Ovary (tissue), 3 donors: Measurements from ENCODE around the gene FUBP1.

Experiments used
- CTCF ChIP-seq, 3 donors: fragments of 450-650 bp in 2 of 3; fragments of 200-600 bp in 1 of 3; IDR thresholded peaks; one replicate each; pipeline versions ENCODE4 v1.5.1 to v1.8.0; 2016 to 2022; ENCODE audit warnings: antibody characterized with exemption in 3 of 3, mild to moderate bottlenecking in 1 of 3
- EP300 ChIP-seq: sonication (generic); formaldehyde crosslinking; IDR thresholded peaks from one replicate; pipeline ENCODE4 v1.6.1; 2017; ENCODE audit warnings: antibody characterized with exemption
- POLR2A ChIP-seq: fragments of 450-650 bp; IDR thresholded peaks from one replicate; pipeline ENCODE4 v1.6.1; 2017; ENCODE audit warnings: antibody characterized with exemption, mild to moderate bottlenecking, moderate library complexity
- donor health status: DM: no; HTN: no; CAD: no.

DNA sequence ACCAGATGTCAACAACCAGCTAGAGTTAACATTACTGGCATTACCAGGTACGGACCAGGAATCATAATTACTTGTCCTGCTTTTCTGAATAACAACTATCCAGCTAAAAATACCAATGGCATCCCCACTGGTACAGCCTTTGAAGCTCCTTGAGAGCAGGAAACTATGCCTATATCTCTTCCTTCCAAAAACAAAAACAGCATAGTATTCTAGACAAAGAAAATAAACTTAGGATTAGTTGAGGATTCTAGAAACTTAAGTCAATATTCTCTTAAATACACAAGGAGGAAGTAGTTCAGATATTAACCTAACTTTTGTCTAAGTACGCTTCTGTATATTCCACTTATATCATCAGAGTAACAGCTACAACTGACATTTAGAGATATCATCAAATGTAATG, 3.0 kb downstream of the FUBP1 start:
- no peak for TF ChIP-seq POLR2A
- no peak for TF ChIP-seq CTCF (IDR thresholded peaks at IDR 0.05)
- TF ChIP-seq EP300, result no peak
